NB4 (cell line): Measurements from ENCODE around the gene NOX4.
"Not testable (repeated sequence)": the region's sequence is repeated elsewhere in the genome, so short reads cannot be mapped to it uniquely, and the experiment has no call there.

Experiments used
- MAX ChIP-seq: IDR thresholded peaks from 2 replicates; pipeline ENCODE4 v1.6.1; 2011; ENCODE audit warnings: low read depth, low read length
- POLR2A ChIP-seq: IDR thresholded peaks from 2 replicates; pipeline ENCODE4 v1.6.1; 2011; ENCODE audit warnings: mild to moderate bottlenecking; ENCODE audit not compliant: insufficient read length; ENCODE audit errors: extremely low read depth
- TF ChIP-seq, protein P1 (sequence below): IDR thresholded peaks from one replicate; pipeline ENCODE4 v1.5.1; 2012; ENCODE audit warnings: low read depth, low read length

DNA sequence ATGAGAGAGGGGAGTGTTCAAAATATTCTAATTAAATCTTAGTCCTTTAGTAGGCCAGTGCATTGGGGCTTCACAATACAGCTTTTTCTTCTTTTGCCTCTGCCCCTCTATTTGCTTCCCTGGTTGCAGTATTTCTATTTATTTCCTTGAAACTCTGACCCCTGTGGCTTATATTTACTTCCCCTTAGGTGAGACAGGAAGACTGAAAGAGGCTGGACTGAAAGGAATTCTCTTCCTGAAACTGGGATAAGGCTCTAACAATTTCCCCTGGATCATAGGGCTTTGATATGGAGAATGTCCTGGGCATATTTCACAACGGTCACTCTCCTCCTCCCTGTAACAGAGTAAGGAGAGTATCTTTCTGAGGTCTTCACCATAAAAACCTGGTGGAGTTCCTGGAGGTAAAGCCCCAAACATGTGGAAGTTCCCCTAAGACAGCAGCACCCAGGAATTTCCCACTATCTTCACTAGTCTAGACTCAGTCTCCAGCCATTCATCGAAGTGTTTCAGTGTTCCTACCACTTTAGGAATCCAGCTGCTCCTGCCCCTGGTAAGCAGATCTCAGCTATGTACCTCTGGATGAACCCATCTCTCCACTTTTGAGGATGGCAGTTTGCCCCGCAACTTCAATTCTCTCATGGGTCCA lies 210.0 kb downstream of the NOX4 start:
- TF ChIP-seq POLR2A, MAX: not testable (repeated sequence)
- TF ChIP-seq, protein P1, sequence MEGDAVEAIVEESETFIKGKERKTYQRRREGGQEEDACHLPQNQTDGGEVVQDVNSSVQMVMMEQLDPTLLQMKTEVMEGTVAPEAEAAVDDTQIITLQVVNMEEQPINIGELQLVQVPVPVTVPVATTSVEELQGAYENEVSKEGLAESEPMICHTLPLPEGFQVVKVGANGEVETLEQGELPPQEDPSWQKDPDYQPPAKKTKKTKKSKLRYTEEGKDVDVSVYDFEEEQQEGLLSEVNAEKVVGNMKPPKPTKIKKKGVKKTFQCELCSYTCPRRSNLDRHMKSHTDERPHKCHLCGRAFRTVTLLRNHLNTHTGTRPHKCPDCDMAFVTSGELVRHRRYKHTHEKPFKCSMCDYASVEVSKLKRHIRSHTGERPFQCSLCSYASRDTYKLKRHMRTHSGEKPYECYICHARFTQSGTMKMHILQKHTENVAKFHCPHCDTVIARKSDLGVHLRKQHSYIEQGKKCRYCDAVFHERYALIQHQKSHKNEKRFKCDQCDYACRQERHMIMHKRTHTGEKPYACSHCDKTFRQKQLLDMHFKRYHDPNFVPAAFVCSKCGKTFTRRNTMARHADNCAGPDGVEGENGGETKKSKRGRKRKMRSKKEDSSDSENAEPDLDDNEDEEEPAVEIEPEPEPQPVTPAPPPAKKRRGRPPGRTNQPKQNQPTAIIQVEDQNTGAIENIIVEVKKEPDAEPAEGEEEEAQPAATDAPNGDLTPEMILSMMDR, result not testable (repeated sequence)
